Amniotic stem cell (primary cell): Measurements from ENCODE around the gene DUT.

ENCODE experiments used
- DNase-seq: peaks from one replicate; lab custom pipeline; 2025; lab: John Stamatoyannopoulos, UW

DUT gene

DNA sequence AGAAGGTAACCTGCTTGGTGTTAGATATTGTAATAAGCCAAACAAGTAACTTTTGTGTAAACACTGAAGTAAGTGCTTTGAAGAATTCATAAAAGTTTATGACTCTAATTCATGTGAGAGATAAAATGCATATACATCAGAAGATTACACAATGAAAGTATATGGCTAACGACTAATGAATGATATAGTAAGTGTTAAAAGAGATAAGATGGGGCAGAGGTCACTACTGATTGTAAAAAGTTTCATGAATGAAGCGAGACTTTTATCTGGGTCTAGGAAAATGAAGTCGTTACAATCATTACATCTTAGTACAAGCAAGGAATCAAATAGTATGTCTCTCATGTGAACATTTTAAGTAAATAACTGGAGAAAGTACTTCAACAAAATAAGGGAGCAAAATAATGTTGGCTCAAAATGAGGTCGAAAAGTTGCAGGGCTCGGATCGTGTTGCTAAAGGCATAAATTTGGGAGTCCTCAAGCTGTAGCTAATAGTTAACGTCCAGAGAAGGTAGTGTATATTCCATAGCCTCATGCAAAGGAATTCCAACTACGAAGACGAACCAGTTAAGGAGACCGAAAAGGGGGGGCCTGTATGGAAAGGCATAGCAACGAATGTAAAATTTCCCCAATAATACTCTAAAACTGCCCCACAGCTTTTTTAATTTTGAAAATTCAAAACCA, 984 bp upstream of the DUT start:
- DNase-seq = no peak

DNA sequence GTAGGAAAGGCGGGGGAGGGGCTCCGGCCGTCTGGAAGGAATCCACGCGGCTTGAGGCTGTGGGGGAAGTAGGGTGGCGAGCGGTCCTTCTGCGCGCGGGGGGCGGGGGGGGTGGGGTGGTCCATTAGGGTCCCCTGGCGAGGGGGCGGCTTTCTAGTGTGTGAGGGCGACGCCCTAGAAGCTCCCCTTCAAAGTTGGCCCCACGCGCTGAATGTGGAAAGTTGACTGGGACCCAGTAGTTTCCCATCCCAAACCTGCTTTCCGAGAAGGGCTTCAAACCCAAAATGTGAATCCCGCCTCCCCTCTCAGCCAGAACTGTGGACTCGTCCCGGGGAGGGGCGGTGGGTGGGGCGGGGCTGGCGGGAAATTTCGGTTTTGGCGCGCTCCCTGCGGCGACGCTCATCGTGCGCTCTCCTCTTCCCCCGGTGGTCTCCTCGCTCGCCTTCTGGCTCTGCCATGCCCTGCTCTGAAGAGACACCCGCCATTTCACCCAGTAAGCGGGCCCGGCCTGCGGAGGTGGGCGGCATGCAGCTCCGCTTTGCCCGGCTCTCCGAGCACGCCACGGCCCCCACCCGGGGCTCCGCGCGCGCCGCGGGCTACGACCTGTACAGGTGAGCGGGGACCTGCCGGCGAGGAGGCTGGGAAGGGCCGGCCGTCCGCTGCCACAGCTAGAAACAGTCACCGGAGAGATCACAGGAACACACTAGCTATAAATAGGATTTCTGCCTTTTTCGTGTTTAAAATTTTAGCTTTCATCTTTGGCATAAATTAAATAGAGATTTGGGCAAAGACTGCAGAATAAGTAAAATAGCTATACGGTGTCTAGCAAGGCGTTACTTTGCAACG, 790 bp downstream of the DUT start:
- no peak for DNase-seq

GRCh38 chr15:48332642-48333034, 1.4 kb downstream of the DUT start:
- DNase-seq = no peak

DNA sequence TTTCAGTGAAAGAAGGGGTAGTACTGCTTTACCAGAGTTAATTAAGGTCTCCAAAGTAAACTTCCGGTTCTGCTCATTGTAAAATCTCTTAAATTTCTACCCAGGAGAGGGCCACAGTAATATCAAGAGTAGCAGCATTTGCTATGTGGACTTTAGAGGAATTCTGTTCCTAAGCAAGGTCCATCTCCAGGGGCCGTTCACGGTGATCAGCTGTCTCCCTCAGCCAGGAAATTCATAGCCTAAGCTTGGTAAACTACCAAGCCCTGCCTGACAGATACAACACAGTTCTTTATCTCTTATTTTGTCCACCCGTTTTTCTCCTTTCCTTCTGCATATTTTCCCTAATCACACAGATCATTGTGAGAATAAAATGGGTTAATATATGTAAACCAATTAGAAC, 2.3 kb downstream of the DUT start:
- DNase-seq = no peak

- no peak for DNase-seq
Observed at GRCh38 chr15:48334260-48334659, 3.0 kb downstream of the DUT start.

- DNase-seq = no peak
Observed at GRCh38 chr15:48336940-48337339, 5.7 kb downstream of the DUT start.

GRCh38 chr15:48337607-48338006, 6.4 kb downstream of the DUT start:
- no peak for DNase-seq

DNA sequence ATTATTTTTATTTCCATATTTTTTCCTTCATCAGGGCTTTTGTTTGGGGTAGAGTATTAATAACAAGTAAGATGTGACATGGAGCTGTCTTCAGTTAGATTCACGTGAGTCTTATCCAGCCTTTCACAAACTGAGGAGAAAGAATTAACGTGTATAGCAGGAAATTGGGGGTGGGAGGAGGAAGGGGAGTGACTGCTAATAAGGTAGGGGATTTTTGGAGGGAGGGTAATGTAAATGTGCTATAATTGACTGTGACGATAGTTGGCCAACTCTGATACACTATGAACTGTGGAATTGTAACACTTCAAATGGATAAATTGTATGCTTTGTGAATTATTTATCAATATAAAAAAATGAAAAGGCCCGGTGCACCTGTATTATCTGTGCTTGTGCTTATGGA, 8.9 kb downstream of the DUT start:
- DNase-seq = no peak

- no peak for DNase-seq
Observed at GRCh38 chr15:48343865-48344264, 12.6 kb downstream of the DUT start.

DNA sequence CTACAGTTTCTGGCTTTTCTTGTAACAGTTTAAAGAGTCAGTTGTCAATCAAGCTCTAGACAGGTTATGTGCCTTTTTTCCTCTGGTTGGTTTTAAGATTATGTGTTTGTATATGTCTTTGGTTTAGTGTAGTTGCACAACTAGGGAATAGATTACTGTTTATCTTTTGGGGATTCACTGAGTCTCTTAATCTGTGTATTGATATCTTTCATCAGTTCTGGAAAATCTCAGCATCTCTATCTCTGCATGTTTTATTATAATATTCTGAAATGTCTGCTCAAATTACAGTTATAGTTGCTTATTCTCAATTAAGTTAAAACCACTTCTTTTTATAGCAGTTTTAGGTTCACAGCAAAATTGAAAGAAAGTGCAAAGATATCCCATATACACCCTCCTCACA, 14.3 kb downstream of the DUT start:
- no peak for DNase-seq

DNA sequence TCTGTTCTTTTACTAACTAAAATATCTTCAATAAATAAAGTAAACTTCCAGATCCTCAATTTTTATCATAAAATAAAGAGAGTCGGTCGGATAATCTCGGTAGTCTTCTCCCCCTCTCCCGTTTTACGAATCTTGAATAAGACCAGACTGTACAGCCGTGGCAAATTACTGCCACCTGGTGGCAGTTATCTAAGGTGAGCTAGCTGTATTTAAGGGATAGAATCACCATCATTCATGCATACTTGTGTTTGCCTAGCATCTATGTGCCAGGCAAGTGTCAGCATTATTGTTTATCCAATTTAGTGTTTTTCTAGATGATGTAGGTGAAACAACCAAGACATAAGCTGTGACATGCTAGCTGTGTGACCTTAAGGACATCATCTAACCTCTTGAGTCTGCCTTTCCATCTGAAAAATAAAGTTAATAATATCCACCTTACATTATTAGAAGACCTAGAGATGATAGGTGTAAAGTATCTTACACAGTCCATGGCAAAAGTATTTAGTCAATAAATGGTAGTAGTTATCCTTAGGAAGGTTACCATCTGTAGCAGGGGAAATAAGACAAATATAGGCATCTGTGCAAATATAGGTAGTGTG, 21.3 kb downstream of the DUT start:
- no peak for DNase-seq

GRCh38 chr15:48354694-48355303, 23.6 kb downstream of the DUT start:
- DNase-seq = no peak

DNA sequence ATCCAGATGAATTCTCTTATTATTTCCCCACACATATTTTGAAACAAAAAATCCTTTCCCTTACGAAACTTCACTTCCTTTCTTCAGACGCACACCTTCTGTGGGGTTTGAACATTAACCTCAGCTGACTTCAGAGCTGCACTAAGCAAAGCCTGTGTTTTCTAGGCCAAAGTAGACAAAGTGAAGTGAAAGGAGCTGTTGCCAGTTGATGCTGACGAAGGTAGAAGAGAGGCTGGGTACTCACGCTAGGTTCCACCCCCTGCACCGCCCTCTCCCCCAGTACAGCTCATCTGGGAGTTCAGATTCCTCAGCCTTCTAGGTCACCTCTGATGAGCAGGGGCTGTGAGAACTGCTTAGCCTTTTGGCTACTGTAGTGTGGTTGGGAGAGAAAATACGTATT, 24.1 kb downstream of the DUT start:
- DNase-seq = no peak

DNA sequence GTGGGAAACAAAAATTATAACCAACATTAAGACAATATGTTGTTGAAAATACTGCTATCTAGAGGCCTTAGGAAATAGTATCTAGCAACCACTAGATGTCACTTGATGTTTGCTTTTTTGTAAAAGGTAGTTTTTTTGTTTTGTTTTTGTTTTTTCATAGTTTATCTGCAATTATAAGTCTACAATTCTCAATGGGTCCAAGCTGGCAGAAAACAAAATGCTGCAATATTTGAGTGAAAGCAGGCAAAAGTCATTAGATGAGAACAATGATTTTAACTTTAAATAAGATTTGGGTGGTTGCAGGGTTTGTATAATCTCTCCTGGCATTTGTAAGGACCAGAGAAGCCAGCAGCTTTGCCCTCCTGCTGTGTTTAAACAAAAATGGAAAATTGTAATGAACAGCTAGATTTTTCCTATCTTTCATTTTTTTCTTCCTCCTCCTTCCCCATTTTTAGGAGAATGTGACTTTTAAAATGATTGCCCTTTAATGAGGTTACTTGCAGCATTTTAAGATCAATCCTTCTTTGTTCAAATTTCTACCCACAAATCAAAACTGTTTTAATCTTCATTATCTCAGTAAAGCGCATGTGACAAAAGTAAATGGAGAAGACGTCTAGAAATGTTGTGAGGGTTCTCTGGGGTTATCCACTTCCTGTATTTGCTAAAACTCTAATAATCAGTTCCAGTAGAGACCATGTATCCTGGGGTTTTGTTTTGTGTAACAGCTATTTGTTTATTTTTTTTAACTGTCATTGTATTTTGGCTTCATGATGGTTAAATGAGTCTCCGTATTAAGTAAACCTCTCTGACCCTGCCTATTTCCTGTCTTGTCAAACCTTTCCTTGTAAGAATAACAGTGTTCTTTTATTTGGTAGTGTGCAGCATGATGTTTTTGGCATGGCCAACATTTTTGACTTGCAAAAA, 27.3 kb downstream of the DUT start:
- DNase-seq = no peak

DNA sequence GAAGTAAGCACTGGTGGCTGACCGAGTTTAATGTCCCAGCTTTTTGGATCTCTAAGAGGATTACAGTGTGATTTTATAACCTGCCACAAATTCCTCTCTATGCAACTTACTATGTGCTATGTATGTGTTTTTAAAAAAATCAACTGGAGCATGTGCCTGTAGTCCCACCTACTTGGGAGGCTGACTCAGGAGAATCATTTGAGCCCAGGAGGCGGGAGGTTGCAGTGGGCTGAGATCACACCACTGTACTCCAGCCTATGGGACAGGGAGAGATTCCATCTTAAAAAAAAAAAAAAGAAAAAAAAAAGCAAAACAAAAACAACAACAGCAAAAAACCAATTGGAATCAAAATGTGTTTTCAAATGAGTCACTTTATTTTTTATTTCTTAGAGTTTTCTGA, 29.6 kb downstream of the DUT start:
- DNase-seq = no peak

- no peak for DNase-seq
Observed at GRCh38 chr15:48361685-48362084, 30.5 kb downstream of the DUT start.

- DNase-seq = no peak
Observed at GRCh38 chr15:48363474-48363873, 32.2 kb downstream of the DUT start.

DNA sequence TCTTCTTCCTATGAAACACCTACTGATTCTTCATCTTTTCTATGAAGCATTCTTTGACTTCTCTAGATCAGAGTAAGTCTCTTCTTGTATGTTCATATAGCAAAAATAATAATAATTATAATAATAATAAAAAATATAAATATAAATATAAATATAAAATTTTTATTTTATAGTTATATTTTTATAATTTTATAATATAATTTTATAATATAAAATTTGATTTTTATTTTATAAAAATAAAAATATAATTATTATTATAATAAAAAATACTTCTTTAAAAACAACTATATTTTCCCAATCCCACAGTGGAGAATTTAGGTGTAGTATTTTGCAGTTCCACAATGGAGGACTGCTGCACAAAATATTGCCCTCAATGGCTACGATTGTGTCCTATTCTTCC, 34.3 kb downstream of the DUT start:
- no peak for DNase-seq

DNA sequence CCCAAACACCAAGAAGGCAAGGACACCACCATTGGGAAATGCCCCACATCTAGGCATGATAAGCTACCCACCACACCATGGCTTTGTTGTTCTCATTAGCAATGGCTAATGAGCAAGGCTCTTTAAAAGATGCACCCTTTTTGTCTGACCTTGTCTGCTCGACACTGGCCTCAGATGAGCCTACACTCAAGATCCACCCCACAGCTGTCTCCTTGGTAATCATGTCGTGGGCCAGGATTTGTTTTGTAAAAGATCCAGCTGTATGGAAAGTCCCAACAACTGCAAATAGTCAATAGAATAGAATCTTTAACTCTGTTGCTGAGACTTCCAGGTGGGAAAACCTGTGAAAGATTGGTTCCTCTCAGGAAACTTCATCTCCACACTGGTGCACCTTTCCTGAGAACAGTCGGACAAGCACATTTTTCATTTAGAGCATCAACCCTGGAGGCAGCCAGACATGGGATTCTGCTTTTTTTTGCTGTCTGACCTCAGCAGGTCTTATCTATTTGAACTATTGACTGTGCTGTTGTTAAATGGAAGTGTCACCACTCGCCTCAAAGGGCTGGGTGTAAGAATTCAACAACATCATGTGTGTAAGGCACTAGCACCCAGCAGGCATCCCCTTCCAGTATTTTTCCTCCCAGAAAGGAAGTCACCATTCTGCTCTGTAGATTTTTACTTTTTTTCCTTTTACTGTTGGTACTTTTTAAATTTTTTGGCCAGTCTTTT, 35.5 kb downstream of the DUT start:
- no peak for DNase-seq

DNA sequence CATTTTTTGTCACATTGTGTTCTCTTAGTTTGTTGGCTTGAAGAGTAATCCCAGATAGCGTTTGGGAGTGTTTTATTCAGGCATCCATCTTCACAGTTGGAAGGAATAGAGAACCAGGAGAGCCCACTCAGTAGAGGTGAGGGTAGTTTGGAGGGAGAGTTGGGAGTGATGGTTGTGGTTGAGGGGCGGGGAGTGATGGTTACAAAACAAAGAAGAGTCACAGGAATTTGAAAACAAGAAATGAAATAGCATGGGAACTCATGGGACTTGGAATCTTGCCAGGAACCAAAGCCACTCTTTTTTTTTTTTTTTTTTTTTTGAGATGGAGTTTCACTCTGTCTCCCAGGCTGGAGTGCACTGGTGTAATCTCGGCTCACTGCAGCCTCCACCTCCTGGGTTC, 36.3 kb downstream of the DUT start:
- DNase-seq = no peak

GRCh38 chr15:48370460-48370859, 39.2 kb downstream of the DUT start:
- DNase-seq = no peak
